Measurements from ENCODE around the gene RHBDD1. TPM values are rescaled to one million over a fixed set of nuclear protein-coding genes. Genes with fewer than 3 reads are reported as not detected.

The RHBDD1 gene
- polyA plus RNA-seq, 1 of the 3 experiments (the other 2 are of a cell fraction) = 10.3 TPM

DNA sequence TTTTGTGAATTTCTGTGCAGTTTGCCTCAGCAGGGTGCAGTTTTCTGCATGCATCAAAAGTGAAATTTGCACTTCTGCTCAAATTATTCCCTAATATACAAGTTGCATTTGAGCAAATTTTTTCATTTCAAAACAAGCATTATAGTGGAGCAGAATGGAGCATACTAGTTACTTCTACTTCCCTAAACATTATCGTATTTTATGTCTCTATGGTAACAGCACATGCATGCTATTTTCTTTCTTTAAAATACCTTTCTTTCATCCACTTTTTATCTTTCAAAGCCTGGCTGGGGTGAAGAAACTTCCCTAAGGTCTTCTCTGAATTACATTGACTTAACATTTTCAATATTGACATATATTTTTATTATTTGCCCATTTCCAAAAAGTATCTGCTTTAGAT, 11.2 kb downstream of the RHBDD1 start:
- peaks cover 11% of the 10 kb centered on the region for H3K79me2 ChIP-seq (ENCODE audit: insufficient read depth)
- TF ChIP-seq GABPA (IDR thresholded peaks at IDR 0.05; ENCODE audit: low read depth) (no peak), YY1 (IDR thresholded peaks at IDR 0.05; ENCODE audit: low read depth) (no peak), RXRA (IDR thresholded peaks at IDR 0.05; ENCODE audit: borderline replicate concordance, low read depth) (no peak), EP300 (IDR thresholded peaks at IDR 0.05; ENCODE audit: borderline replicate concordance in 1 of 2, low read depth in 1 of 2, low read length in 1 of 2) (no peak), RAD21 (IDR thresholded peaks at IDR 0.05; ENCODE audit: low read length) (no peak), GATA2 (CRISPR knock-in tag; IDR thresholded peaks at IDR 0.05) (no peak), TAF1 (IDR thresholded peaks at IDR 0.05; ENCODE audit: borderline replicate concordance, low read depth, low read length) (no peak), POLR2AphosphoS5 (IDR thresholded peaks at IDR 0.05; ENCODE audit: low read depth, low read length) (no peak), SIN3A (IDR thresholded peaks at IDR 0.05; ENCODE audit: borderline replicate concordance, low read depth, low read length) (no peak), MXI1 (IDR thresholded peaks at IDR 0.05; ENCODE audit: low read depth, low read length) (no peak), JUND (IDR thresholded peaks at IDR 0.05) (no peak), FOSL2 (IDR thresholded peaks at IDR 0.05; ENCODE audit: borderline replicate concordance, low read depth) (no peak)
- TF ChIP-seq, protein P1, sequence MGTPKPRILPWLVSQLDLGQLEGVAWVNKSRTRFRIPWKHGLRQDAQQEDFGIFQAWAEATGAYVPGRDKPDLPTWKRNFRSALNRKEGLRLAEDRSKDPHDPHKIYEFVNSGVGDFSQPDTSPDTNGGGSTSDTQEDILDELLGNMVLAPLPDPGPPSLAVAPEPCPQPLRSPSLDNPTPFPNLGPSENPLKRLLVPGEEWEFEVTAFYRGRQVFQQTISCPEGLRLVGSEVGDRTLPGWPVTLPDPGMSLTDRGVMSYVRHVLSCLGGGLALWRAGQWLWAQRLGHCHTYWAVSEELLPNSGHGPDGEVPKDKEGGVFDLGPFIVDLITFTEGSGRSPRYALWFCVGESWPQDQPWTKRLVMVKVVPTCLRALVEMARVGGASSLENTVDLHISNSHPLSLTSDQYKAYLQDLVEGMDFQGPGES (IDR thresholded peaks at IDR 0.05; ENCODE audit: low read depth, low read length) = no peak
- TF ChIP-seq, protein P2, sequence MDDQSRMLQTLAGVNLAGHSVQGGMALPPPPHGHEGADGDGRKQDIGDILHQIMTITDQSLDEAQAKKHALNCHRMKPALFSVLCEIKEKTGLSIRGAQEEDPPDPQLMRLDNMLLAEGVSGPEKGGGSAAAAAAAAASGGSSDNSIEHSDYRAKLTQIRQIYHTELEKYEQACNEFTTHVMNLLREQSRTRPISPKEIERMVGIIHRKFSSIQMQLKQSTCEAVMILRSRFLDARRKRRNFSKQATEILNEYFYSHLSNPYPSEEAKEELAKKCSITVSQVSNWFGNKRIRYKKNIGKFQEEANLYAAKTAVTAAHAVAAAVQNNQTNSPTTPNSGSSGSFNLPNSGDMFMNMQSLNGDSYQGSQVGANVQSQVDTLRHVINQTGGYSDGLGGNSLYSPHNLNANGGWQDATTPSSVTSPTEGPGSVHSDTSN (IDR thresholded peaks at IDR 0.05) = no peak
- TF ChIP-seq, protein P3, sequence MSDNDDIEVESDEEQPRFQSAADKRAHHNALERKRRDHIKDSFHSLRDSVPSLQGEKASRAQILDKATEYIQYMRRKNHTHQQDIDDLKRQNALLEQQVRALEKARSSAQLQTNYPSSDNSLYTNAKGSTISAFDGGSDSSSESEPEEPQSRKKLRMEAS (IDR thresholded peaks at IDR 0.05; ENCODE audit: low read depth) = no peak
- no peak for DNase-seq

DNA sequence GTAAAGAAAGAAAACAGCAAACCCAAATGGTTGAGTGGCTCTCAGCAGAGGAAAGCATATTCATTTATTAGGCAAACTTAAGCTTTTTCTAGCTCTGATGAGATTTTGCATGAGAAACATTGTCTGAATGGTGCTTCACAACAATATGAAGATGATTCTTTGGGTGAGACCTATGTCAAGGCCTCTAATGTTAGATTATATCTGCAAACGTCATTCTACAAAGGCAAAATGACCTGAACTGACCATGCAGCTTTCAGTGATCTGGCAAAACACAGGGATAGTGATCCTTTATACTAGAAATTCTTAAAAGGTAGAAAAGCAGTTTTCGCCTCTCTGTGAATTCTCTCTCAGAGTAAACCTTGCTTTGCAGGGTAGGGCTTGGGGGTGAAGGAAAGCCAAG, 11.7 kb downstream of the RHBDD1 start:
- H4K20me1 ChIP-seq (ENCODE audit: insufficient read depth) = no peaks in the 10 kb centered on the region
- no peak for DNase-seq
- no peak overlapping the region for H2AFZ ChIP-seq (ENCODE audit: low read depth)
- no peaks in the 10 kb centered on the region for H3F3A ChIP-seq (replicated peaks; ENCODE audit: insufficient read depth)
- no peak overlapping the region for H3K9ac ChIP-seq
- H3K27me3 ChIP-seq (ENCODE audit: insufficient read depth) = no peaks in the 10 kb centered on the region
- ChIA-PET POLR2A (no interaction called here), CTCF (interaction anchor here (0.7 kb wide), 1 partner anchor 45 kb away, joined by 3 read pairs; no protein-coding TSS in a partner anchor)
- H3K27ac ChIP-seq (ENCODE audit: low read depth in 2 of 2, low read length in 1 of 2) = no peak overlapping the region
- no peak overlapping the region for H3K4me2 ChIP-seq
- H3K4me3 ChIP-seq (ENCODE audit: low read depth in 2 of 2, low read length in 1 of 2) = no peak overlapping the region
- peaks cover 7% of the 10 kb centered on the region for H3K79me2 ChIP-seq (ENCODE audit: insufficient read depth)
- H3K9me2 ChIP-seq = no peaks in the 10 kb centered on the region
- 0 out of 2 replicates have a peak, but pooled peaks cover 1% of the 10 kb centered on the region for H3K9me3 ChIP-seq
- 93% methylated on average over 2 of the region's 2 CpGs for WGBS (ENCODE audit: low lambda C conversion rate)
- H3K4me1 ChIP-seq (ENCODE audit: control insufficient read depth in 1 of 2, insufficient read depth in 2 of 2, low read depth in 1 of 2, low read length in 1 of 2) = peaks cover 0 to 7% of the 10 kb centered on the region in 2 experiments; a peak in 1 of 4 replicates
- H3K36me3 ChIP-seq (replicated peaks in 1 of 2; ENCODE audit: control insufficient read depth in 1 of 2, insufficient read depth in 2 of 2, low read length in 1 of 2) = peaks cover 0 to 3% of the 10 kb centered on the region in 2 experiments
- TF ChIP-seq RXRA (IDR thresholded peaks at IDR 0.05; ENCODE audit: borderline replicate concordance, low read depth) (no peak), GABPA (IDR thresholded peaks at IDR 0.05; ENCODE audit: low read depth) (no peak), NFIC (IDR thresholded peaks at IDR 0.05; ENCODE audit: borderline replicate concordance) (no peak), YY1 (IDR thresholded peaks at IDR 0.05; ENCODE audit: low read depth) (no peak), RFX5 (IDR thresholded peaks at IDR 0.05; ENCODE audit: low read length) (no peak), SMC3 (IDR thresholded peaks at IDR 0.05; ENCODE audit: low read depth, low read length) (no peak), FOXM1 (IDR thresholded peaks at IDR 0.05; ENCODE audit: low read depth) (no peak), POLR2AphosphoS5 (IDR thresholded peaks at IDR 0.05; ENCODE audit: low read depth, low read length) (no peak)
- TF ChIP-seq, protein P4, sequence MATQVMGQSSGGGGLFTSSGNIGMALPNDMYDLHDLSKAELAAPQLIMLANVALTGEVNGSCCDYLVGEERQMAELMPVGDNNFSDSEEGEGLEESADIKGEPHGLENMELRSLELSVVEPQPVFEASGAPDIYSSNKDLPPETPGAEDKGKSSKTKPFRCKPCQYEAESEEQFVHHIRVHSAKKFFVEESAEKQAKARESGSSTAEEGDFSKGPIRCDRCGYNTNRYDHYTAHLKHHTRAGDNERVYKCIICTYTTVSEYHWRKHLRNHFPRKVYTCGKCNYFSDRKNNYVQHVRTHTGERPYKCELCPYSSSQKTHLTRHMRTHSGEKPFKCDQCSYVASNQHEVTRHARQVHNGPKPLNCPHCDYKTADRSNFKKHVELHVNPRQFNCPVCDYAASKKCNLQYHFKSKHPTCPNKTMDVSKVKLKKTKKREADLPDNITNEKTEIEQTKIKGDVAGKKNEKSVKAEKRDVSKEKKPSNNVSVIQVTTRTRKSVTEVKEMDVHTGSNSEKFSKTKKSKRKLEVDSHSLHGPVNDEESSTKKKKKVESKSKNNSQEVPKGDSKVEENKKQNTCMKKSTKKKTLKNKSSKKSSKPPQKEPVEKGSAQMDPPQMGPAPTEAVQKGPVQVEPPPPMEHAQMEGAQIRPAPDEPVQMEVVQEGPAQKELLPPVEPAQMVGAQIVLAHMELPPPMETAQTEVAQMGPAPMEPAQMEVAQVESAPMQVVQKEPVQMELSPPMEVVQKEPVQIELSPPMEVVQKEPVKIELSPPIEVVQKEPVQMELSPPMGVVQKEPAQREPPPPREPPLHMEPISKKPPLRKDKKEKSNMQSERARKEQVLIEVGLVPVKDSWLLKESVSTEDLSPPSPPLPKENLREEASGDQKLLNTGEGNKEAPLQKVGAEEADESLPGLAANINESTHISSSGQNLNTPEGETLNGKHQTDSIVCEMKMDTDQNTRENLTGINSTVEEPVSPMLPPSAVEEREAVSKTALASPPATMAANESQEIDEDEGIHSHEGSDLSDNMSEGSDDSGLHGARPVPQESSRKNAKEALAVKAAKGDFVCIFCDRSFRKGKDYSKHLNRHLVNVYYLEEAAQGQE (IDR thresholded peaks at IDR 0.05; ENCODE audit: low read depth, low read length) = no peak
- TF ChIP-seq, protein P3 (IDR thresholded peaks at IDR 0.05; ENCODE audit: low read depth) = no peak
- TF ChIP-seq, protein P5, sequence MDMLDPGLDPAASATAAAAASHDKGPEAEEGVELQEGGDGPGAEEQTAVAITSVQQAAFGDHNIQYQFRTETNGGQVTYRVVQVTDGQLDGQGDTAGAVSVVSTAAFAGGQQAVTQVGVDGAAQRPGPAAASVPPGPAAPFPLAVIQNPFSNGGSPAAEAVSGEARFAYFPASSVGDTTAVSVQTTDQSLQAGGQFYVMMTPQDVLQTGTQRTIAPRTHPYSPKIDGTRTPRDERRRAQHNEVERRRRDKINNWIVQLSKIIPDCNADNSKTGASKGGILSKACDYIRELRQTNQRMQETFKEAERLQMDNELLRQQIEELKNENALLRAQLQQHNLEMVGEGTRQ (IDR thresholded peaks at IDR 0.05; ENCODE audit: borderline replicate concordance, low read depth, low read length) = no peak

More for the DNA sequence above, 11.2 kb downstream of the RHBDD1 start:
- ChIA-PET CTCF (interaction anchor here (0.7 kb wide), 1 partner anchor 44 kb away, joined by 3 read pairs; no protein-coding TSS in a partner anchor), POLR2A (no interaction called here)
- H3K4me3 ChIP-seq (ENCODE audit: low read depth in 2 of 2, low read length in 1 of 2) = no peak overlapping the region
- no peaks in the 10 kb centered on the region for H3K27me3 ChIP-seq (ENCODE audit: insufficient read depth)
- H3K9me2 ChIP-seq = no peaks in the 10 kb centered on the region
- peaks cover 0 to 8% of the 10 kb centered on the region in 2 experiments for H3K36me3 ChIP-seq (replicated peaks in 1 of 2; ENCODE audit: control insufficient read depth in 1 of 2, insufficient read depth in 2 of 2, low read length in 1 of 2)
- peaks cover 0 to 7% of the 10 kb centered on the region in 2 experiments; a peak in 1 of 4 replicates for H3K4me1 ChIP-seq (ENCODE audit: control insufficient read depth in 1 of 2, insufficient read depth in 2 of 2, low read depth in 1 of 2, low read length in 1 of 2)
- WGBS (ENCODE audit: low lambda C conversion rate) = 100% methylated on average over 1 of the region's 1 CpG
- no peak overlapping the region for H3K9ac ChIP-seq
- H3K4me2 ChIP-seq = no peak overlapping the region
- no peak overlapping the region for H2AFZ ChIP-seq (ENCODE audit: low read depth)
- H3K27ac ChIP-seq (ENCODE audit: low read depth in 2 of 2, low read length in 1 of 2) = no peak overlapping the region
- H4K20me1 ChIP-seq (ENCODE audit: insufficient read depth) = no peaks in the 10 kb centered on the region
- 0 out of 2 replicates have a peak, but pooled peaks cover 5% of the 10 kb centered on the region for H3K9me3 ChIP-seq
- H3F3A ChIP-seq (replicated peaks; ENCODE audit: insufficient read depth) = no peaks in the 10 kb centered on the region

Measured in SK-N-SH (cell line).